ENCODE measurements around the gene DNAAF5. TPM values are rescaled to one million over a fixed set of nuclear protein-coding genes. Genes with fewer than 3 reads are reported as not detected.
A peak's percentile ranks its signal among the peaks of the same experiment; 100 is the strongest.
"Not testable (repeated sequence)": the region's sequence is repeated elsewhere in the genome, so short reads cannot be mapped to it uniquely, and the experiment has no call there.

DNAAF5 gene
- total RNA-seq, 3 donors from 2014 or later: 29.4 to 43.0 (median 30.9) TPM

DNA sequence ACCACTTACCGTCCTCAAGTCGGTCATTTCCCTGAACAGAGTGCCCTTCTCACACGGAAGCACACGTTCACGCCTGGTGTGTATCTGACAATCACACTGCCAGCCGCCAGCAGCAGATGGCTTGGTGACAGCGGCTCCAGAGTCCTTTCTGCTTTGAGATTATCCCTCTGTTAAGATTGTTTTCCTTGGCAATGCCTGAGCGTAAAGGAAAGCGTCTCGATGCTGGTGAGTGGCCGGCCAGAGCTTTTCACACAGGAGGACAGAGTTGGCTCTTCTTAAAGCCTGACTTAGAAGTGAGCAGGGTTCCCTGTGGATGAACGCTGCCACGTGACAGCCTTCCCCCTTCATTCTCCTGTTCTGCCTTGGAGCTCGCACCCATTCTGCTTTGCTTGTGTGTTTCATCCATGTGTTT is 22.6 kb downstream of the DNAAF5 start:
- H3K9me3 ChIP-seq: no peaks in the 10 kb centered on the region
- no peaks in the 10 kb centered on the region for H3K4me1 ChIP-seq (ENCODE audit: low read depth)
- peak in 2 of 3 donors; percentile 4 to 8 for DNase-seq
- ATAC-seq: no peak
- H3K36me3 ChIP-seq (ENCODE audit: low read depth): no peaks in the 10 kb centered on the region
- TF ChIP-seq, protein P1, sequence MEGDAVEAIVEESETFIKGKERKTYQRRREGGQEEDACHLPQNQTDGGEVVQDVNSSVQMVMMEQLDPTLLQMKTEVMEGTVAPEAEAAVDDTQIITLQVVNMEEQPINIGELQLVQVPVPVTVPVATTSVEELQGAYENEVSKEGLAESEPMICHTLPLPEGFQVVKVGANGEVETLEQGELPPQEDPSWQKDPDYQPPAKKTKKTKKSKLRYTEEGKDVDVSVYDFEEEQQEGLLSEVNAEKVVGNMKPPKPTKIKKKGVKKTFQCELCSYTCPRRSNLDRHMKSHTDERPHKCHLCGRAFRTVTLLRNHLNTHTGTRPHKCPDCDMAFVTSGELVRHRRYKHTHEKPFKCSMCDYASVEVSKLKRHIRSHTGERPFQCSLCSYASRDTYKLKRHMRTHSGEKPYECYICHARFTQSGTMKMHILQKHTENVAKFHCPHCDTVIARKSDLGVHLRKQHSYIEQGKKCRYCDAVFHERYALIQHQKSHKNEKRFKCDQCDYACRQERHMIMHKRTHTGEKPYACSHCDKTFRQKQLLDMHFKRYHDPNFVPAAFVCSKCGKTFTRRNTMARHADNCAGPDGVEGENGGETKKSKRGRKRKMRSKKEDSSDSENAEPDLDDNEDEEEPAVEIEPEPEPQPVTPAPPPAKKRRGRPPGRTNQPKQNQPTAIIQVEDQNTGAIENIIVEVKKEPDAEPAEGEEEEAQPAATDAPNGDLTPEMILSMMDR (IDR thresholded peaks at IDR 0.05): no peak
- intact Hi-C loops (cut with DNase I, micrococcal nuclease): no loop called here
- no peak overlapping the region for H3K4me3 ChIP-seq

DNA sequence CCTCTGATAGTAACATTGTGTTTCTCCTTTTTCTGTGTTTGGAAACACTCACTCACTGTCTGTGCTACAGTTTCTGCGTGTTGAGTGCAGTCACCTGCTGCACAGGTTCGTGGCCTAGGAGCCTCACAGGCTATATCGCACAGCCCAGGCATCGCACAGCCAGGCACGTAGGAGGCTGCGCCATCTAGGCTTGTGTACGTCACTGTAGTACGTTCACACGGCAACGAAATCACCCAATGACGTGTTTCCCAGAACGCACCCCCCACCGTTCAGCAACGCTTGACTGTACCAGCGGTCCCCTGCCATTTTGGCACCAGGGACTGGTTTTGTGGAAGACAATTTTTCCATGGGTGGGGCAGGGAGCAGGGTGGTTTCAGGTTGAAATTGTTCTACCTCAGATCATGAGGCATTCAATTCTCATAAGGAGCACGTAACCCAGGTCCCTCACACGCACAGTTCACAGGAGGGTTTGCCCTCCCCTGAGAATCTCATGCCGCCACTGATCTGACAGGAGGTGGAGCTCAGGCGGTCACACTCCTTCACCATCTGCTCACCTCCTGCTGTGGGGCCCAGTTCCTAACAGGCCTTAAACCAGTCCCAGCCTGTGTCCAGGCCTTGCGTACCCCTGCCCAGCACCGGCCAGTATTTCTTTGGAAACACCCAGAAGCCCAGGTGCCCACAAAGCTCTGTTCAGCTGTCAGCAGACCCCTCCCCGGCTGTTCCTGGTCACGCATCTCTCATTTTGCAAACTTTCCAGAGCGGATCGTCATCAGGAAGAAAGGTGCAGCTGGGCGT is 23.8 kb downstream of the DNAAF5 start:
- Histone ChIP-seq H3K9me3 (no peaks in the 10 kb centered on the region), H3K4me3 (no peak overlapping the region), H3K4me1 (ENCODE audit: low read depth) (no peaks in the 10 kb centered on the region), H3K36me3 (ENCODE audit: low read depth) (no peaks in the 10 kb centered on the region)
- peak in 2 of 3 donors; percentile 14 to 18 for DNase-seq
- intact Hi-C loops (cut with DNase I, micrococcal nuclease): no loop called here
- ATAC-seq: no peak
- TF ChIP-seq, protein P1 (IDR thresholded peaks at IDR 0.05): no peak

DNA sequence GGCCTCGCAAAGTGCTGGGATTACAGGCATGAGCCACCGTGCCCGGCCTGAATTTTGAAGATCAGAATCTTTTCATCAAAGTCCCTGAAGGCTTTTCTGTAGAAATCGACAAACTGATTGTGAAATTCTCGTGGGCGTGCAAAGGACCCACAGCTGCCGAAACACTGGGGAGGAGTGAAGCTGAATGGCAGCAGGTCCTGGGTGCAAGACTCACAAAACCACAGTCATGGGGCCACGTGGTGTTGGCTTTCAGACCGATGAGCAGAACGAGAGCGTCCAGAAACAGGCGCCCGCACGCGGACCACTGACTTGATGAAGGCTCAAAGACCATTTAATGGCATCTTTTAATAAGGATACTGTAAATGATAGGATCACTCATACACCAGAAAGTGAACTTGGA is 25.3 kb downstream of the DNAAF5 start:
- Histone ChIP-seq H3K4me1 (ENCODE audit: low read depth) (no peaks in the 10 kb centered on the region), H3K4me3 (no peak overlapping the region), H3K9me3 (no peaks in the 10 kb centered on the region), H3K36me3 (ENCODE audit: low read depth) (no peaks in the 10 kb centered on the region)
- intact Hi-C loops (cut with DNase I, micrococcal nuclease): no loop called here
- peak in 1 of 3 donors; percentile 3 for DNase-seq
- ATAC-seq: no peak
- TF ChIP-seq, protein P1 (IDR thresholded peaks at IDR 0.05): no peak

DNA sequence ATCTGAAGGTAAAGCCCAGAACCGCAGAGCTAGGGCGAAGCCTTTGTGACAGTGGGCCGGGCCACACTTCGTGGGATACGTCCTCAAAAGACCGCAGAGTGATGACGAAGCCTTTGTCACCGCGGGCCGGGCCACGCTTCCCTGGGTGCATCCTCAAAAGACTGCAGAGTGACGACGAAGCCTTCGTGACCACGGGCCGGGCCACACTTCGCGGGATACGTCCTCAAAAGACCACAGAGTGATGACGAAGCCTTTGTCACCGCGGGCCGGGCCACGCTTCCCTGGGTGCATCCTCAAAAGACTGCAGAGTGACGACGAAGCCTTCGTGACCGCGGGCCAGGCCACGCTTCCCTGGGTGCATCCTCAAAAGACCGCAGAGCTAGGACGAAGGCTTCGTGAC is 25.8 kb downstream of the DNAAF5 start:
- H3K4me1 ChIP-seq (ENCODE audit: low read depth); H3K4me3 ChIP-seq; ATAC-seq; intact Hi-C loops (cut with DNase I, micrococcal nuclease); H3K9me3 ChIP-seq; H3K36me3 ChIP-seq (ENCODE audit: low read depth): not testable (repeated sequence)
- peak in 2 of 3 donors; percentile 10 to 49 for DNase-seq

DNA sequence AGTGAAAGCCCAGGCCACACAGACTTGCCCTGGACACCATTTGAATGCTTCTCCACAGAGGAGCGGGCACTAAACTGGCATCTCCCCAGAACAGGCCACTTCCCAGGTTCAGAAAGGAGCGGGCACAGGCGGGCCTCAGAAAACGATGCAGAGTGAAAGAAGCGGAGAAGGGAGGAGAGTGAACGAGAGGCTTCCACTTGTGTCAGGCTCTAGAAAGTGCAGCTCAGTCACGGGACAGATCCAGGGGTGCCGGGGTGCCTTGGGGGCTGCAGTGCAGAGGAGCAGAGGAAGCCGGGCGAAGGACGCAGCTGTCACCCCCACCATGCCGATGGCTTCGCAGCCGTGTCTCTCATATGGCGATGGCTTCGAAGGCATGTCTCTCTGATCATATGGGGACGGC is 26.7 kb downstream of the DNAAF5 start:
- Histone ChIP-seq H3K4me3 (no peak overlapping the region), H3K9me3 (no peaks in the 10 kb centered on the region), H3K4me1 (ENCODE audit: low read depth) (no peaks in the 10 kb centered on the region), H3K36me3 (ENCODE audit: low read depth) (peaks cover 8% of the 10 kb centered on the region)
- intact Hi-C loops (cut with DNase I, micrococcal nuclease): no loop called here
- DNase-seq: peak in 2 of 3 donors; percentile 3 to 22
- TF ChIP-seq, protein P1 (IDR thresholded peaks at IDR 0.05): no peak
- ATAC-seq: no peak

DNA sequence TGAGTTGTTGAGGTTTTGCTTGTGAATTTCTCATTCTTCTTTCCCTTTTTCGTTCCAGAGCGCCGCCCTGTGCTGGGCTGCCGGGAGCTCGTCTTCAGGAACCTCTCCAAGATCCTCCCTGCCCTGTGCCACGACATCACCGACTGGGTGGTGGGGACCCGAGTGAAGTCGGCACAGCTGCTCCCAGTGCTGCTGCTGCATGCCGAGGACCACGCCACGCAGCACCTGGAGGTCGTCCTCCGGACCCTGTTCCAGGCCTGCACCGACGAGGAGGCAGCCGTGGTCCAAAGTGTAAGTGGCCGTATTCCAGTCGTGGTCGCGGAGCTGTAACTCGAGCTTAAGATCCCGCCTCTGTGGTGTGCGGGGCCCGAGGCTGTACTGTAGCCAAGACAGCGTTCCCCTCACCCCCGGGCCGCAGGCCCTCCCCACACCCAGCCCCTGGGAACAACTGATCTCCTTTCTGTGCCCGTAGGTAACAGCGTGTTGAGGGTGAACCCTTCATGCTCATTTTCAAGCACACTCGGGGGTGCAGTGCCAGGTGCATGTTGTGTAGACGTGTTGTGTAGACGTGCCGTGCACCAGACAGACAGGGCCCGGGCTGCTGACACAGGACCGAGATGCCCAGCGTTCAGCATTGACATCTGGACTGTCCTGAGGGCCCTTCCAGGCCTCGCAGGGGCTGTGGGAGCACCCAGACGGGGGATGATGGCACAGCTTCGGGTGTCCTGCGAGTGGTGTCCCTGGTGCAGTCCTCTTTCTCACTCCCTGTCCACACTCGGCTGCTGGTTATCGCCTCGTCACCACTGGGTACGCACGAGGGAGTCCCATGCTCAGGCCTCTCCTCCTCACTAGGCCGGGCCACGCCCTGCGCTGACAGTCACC is 28.3 kb downstream of the DNAAF5 start:
- H3K4me1 ChIP-seq (ENCODE audit: low read depth): peaks cover under 1% of the 10 kb centered on the region
- H3K4me3 ChIP-seq: no peak overlapping the region
- intact Hi-C loops (cut with DNase I, micrococcal nuclease): no loop called here
- peaks cover 8% of the 10 kb centered on the region for H3K36me3 ChIP-seq (ENCODE audit: low read depth)
- DNase-seq: peak in 2 of 3 donors; percentile 15 to 40
- TF ChIP-seq, protein P1 (IDR thresholded peaks at IDR 0.05): no peak
- no peaks in the 10 kb centered on the region for H3K9me3 ChIP-seq
- ATAC-seq: no peak
